GM21786 (cell line): ENCODE measurements around the gene LHFPL6.

ENCODE experiments used
- ATAC-seq: cut with Tn5 transposase; IDR thresholded peaks from one replicate; pipeline ENCODE4 v1.9.1; 2021; ENCODE audit not compliant: unreplicated experiment

LHFPL6 gene

GRCh38 chr13:39419068-39419467 lies 183.9 kb downstream of the LHFPL6 start:
- no peak for ATAC-seq

DNA sequence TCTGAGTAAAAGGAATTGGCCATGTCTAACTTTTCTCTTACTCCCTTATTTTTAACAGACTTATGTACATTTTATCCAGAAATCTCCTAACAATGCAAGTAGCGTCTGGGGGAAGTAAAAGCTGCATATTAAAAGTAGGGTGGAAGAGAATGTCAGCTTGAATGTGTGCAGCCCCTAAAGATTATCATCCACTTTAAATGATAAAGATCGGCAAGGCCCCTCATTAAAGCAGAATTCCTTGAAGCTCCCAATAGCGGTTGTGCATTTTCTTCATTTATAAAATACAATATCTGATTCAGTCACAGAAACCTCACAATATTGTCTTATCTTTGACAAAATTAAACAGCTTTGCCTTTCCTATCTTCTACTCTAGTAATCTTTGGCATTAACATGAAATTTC lies 184.6 kb downstream of the LHFPL6 start:
- no peak for ATAC-seq

DNA sequence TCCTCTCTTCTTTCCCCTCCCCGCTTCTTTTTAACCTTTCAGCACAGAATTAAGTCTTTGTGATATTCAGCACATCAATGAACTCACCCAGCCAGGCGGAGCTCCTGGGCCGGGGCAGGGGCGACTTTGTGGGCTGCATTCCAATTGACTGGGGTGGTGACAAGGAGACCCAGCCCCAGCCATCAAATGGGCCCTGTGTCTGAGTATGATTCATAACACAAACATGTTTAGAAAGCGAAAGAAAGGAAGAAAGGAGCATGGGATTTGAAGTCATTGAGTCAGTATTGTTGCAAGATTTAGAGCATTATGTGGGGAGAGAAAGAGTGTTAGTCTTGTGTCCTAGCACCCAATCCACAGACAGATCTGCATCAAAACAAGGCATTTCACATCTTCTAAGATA lies 185.3 kb downstream of the LHFPL6 start:
- no peak for ATAC-seq

DNA sequence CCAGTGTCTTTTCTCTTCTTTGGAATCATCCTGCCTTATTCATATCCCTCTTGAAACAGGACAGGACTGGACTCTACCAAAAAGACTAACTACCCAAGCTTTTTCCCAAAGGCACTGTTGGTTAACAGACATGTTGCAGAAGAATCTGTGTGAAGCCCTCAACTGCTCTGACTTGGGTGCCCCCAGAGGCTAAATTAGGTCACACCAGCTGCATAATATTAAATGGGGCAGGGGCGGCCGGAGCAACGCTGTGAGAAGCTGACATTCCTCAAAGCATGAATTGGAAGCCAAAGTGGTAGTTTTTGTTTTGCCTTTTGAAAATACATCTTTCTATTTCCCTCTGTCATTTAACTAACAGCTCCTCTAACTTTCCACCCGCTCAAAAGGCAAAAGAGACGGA lies 185.9 kb downstream of the LHFPL6 start:
- no peak for ATAC-seq

DNA sequence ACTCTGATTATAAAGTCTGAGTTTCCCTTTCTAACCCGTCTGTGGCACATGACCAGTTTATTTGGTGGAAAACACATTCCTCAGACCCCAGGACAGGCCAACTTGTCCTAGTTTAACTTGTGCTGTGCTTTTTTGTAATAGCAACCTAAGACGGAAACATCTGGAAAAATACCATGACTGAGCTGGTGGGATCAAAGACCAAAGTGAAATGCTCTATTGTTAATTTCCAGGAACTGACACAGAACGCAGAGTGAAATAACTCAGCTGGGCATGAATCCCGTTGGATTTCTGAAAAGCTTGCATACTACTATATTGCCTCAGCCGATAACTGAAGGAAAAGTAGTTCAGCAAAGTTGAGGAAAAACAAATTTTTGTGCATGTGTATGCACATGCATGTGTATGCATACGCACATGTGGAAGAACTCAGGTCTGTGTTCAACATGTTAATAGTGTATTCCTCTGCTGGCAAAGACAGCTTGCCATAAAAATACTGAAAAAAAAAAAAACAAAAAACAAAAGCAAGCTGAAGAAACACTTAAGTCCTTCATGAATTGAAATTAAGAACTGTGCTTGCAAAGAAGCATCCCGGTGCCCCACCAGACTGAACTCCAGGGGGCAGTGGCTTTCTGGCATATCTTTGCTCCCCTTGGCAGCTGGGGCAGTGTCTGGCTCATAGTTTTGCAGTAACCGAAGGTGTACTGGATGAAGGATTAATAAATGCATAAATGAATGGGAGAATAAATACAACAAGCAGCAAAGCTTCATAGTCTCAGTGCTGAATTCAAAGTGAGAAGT lies 187.8 kb downstream of the LHFPL6 start:
- ATAC-seq, result no peak

GRCh38 chr13:39414339-39414738 lies 188.7 kb downstream of the LHFPL6 start:
- ATAC-seq, result no peak

GRCh38 chr13:39411511-39411910 lies 191.5 kb downstream of the LHFPL6 start:
- ATAC-seq, result no peak

DNA sequence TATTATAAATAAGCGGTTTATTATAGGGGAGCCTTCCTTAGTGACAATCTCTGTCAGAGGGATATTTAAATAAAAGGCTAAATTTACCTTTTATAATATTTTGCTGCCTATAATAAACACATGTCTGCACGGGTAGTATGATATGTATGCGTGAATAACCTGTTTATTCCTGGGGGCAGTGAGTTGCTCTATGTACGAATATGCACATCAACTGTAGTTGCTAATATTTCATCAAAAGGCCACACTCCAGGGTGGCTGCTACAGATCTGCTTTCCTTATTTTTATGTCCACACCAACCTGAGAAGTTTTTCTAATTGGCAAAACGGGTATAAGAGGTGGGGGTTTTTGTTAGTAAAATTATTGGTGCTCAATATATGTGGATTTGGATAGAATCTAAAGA lies 192.0 kb downstream of the LHFPL6 start:
- ATAC-seq, result no peak

DNA sequence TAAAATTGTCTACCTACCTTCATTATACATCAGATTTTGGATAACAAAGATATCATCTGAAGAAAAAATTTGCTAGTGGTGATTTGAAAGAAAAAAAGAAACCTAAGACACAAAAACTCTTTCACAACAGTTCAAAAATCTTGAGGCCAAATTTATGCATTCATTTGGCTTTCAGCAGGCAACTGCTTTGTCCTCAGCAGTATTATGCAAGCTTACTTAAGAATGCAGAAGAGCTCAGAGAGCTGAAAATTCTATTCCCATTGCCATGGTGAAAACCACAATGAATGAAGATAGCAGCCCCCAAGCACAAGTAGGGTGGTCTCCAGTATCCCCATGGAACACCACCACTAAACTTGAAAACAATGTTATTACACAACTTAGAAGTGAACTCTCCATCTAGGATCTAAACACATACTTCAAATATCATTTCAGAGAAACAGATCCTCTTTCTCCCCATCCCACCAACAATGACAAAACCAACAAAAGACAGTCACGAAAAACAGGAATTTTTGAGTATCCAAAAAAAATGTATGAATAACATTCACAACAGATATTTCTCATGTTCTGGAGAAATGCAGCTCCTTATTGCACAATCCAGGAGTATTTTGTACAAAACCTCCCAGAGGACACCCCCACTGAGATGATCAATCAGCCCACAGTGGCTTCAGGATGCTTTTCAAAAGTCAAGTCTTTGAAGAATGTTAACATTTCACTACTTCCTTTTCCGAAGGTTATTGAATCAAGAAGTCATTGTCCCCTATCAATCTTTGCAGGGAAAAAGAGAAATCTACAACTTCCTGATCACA lies 192.7 kb downstream of the LHFPL6 start:
- ATAC-seq, result no peak

DNA sequence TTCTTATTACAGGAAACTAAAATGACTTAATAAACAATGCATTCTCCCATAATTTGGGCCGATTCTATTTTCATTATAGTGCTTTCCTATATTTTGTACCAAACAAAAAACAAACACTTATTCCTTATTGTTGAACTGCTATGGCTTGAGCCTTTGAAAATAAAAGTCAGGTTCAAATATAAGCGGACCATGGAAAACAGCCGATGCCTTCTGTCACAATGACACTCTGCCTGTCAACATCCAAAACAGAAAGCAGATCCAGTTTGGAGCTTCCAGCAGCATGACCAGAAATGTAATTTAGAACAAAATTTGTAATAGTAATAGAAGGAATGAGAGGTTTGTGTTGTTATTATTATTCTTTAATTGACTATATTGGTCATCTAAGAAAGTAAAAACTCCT lies 194.5 kb downstream of the LHFPL6 start:
- ATAC-seq, result no peak

DNA sequence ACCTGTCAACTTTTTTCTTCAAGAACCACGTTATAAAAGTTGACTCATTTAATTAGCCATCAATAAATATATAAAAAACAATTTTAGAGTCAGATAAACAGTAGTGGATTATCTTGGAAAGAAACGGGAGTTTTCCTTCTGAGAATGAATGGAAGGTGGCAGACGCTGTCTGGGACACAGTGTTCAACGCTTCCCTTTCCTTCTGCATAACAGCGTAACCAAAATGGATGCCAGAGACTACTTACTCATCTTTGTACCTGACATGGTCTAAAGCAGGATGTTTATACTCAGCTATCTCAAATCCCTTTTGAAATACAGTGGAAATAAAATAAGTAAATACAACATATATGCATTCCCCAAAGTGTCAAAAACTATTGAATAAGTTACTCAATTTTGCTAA lies 195.2 kb downstream of the LHFPL6 start:
- ATAC-seq, result no peak

- ATAC-seq, result no peak
Observed at GRCh38 chr13:39407138-39407537, 195.9 kb downstream of the LHFPL6 start.

- peak; percentile 50 for ATAC-seq
Observed at GRCh38 chr13:39406688-39407087, 196.3 kb downstream of the LHFPL6 start.

DNA sequence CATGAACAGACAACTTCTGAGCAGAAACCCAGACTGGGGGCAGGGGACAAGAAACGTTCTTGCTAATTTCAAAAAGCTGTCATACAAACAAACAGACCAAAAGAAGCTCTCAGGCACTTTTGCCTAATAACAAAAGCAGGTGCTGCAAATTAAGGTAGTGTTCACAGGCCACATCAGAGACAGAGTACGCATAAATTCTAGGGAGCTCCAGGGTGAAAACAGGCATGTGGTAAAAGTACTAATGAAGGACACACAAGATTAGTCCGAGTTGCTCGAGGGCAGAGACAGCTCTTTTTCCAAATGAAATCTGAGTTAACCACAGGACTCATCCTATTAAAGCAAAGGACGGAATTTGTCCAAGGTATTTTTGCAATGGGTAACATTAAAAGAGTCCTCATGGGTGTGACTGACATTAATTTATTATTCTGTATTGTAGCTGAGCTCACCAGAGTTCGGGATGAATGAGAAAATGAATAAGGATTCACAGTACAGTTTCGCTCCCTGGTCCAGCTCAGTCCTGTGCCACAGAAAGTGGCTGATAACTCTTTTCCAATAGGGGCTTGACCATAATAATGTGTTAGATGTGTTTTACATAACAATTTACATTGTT lies 197.3 kb downstream of the LHFPL6 start:
- no peak for ATAC-seq

GRCh38 chr13:39405107-39405506 lies 197.9 kb downstream of the LHFPL6 start:
- ATAC-seq, result no peak

DNA sequence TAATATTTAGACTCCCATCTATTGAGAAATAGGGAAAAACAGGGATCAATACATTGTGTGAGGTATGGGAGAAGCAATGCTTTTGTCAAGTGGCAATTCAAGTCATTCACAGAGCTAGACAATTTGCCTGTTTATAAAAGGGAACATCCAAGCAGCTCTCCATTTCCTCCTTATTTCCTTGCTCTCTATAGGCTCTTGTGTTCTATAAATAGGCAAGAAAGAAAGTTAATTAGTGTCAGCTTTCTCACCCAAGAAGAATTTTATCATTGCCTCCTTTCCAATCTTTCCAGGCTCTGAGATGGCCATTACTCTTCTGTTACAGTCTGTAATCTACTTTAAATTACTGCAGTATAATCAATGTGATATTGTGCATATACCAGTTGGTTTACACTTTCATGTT lies 199.9 kb downstream of the LHFPL6 start:
- ATAC-seq, result no peak

GRCh38 chr13:39402221-39402970 lies 200.6 kb downstream of the LHFPL6 start:
- ATAC-seq, result no peak

DNA sequence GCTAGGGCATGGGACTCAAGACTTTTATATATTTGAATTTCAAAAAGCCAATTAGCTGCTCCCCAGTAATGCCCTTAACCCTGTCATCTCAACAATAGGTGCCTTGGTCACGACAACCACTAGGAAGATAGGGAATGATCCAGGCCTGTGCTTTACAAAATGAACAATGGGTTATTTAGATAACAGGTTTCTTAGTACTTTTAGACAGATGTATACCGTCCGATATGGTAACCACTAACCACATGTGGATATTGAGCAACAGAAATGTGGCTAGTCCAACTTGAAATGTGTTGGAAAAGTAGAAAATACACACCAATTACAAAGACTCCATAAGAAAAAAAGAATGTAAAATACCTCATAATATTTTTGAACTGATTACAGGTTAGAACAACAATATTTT lies 201.2 kb downstream of the LHFPL6 start:
- no peak for ATAC-seq

GRCh38 chr13:39401046-39401705 lies 201.8 kb downstream of the LHFPL6 start:
- ATAC-seq, result no peak

DNA sequence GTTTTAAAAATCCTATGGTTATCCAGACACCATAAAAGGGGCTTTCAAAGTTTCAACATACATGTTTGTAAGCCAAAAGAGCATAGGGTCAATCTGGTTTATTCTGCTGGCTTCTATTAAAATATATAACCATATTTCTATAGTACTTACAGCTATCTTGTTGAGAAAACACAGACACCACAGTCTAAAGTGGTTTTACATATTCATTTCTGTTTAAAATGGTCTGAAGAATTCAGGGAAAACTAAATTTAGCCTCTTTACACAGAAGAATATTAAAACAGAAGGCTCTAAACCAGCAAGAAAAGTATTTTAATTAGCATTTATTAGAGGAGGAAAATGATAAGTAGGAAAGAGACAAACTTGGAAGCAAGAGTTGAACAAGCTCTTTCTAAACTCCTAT lies 203.9 kb downstream of the LHFPL6 start:
- no peak for ATAC-seq

DNA sequence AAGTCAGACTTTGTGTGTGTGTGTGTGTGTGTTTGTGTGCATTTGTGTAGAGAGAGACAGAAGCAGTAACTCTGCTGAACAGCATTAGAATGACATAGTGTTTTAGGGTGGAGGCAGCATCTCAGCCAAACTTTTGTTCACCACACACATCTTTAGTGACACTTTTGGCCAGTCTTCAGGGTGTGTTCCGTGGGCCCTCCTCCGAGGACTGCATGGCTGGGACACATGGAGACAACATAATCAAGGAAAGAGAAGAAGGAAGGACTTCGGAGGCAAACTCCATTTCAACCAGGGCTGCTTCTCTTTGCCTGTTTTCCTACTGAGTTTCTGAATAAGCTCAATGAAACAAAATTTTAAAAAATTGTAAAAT lies 205.1 kb downstream of the LHFPL6 start:
- no peak for ATAC-seq
